Fibroblast of pulmonary artery (primary cell): ENCODE results near the gene CDK19.

ENCODE experiments used
- DNase-seq: peaks from one replicate; pipeline ENCODE4 v3.0.0-alpha.2; 2010; ENCODE audit warnings: low read depth
- H3K4me3 ChIP-seq: replicated peaks from 2 replicates; pipeline ENCODE4 v1.5.1; 2011; ENCODE audit warnings: low read depth, mild to moderate bottlenecking, control low read depth, low read length, moderate library complexity
- CTCF ChIP-seq: IDR thresholded peaks from 2 replicates; pipeline ENCODE4 v1.5.1; 2011; ENCODE audit warnings: mild to moderate bottlenecking, control low read depth, low read length, inconsistent platforms; ENCODE audit errors: missing control alignments

CDK19 gene

GRCh38 chr6:110635096-110635495 lies 180.2 kb downstream of the CDK19 start:
- no peak for DNase-seq
- no peak overlapping the region for H3K4me3 ChIP-seq
- no peak for TF ChIP-seq CTCF

DNA sequence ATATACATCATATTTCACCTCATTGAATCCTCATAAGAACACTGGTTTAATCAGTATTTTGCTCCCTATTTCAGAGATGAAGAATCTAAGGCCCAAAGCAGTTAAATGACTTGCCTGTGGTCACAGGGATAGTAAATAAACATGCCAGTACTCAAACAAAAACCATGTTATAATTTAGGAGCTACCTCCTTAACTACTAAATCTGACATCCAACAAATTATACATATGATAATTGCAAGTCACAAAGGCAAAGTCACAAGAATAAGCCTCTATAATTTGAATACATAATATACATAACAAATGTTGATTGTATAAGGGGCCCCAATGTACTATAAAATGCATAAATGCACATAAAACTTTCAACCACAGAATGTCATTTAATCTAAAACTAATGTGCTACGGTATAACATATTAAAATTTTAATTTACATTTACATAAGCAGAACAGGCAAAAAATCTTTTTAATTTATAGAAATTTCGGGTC lies 181.5 kb downstream of the CDK19 start:
- TF ChIP-seq CTCF, result no peak
- DNase-seq, result no peak
- no peak overlapping the region for H3K4me3 ChIP-seq

- no peak for TF ChIP-seq CTCF
- no peak for DNase-seq
- H3K4me3 ChIP-seq, result no peak overlapping the region
Observed at GRCh38 chr6:110629153-110629552, 186.1 kb downstream of the CDK19 start.

DNA sequence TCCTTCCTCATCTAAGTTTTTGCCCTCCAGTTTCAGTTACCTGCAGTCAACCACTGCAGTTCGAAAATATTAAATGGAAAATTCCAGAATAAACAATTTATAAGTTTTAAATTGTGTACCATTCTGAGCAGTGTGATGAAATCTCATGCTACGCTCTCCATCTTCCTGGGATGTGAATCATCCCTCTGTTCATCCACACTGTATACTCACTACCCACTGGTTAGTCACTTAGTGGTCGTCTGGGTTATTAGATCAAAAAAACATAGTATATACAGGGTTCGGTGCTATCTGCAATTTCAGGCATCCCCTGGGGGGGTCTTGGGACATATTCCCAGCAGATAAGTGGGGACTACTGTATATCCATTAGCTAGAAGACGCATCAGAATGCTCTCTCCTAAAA lies 186.9 kb downstream of the CDK19 start:
- TF ChIP-seq CTCF, result no peak
- peak; percentile 57 for DNase-seq
- no peak overlapping the region for H3K4me3 ChIP-seq

DNA sequence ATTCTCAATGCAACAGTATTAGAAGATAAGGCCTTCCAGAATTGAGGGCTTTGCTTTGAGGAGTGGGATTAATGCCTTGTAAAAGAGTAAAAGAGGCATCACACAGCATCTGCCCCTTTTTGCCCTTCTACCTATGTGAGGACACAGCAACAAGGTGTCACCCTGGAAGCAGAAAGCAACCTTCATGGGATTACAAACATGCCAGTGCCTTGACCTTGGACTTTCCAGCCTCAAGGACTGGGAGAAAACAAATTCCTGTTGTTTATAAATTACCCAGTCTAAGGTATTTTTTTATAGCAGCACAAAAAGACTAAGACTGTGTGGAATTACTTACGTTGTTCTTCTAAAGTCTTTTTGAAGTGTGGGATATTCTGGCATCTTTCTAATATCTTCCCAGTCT lies 188.8 kb downstream of the CDK19 start:
- no peak for TF ChIP-seq CTCF
- DNase-seq, result no peak
- H3K4me3 ChIP-seq, result no peak overlapping the region

DNA sequence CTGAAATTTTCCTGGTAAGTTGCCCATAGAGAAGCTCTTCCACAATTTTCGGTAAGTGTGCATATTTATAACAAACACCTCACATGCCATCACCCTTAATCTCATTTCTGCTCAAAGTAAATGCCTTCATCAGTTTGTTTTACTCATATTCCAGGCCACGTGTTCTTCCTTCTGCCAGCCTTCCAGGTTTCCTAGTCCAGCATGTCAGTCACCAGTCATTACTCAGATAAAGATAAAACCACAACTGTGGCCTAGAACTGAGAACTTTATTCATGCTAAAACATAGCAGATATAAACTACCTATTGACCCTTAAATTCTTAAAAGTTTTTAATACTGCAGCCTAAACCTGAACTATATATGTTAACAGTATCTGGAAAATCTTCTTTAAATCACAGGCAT lies 189.4 kb downstream of the CDK19 start:
- TF ChIP-seq CTCF, result no peak
- no peak overlapping the region for H3K4me3 ChIP-seq
- DNase-seq, result peak; percentile 19

DNA sequence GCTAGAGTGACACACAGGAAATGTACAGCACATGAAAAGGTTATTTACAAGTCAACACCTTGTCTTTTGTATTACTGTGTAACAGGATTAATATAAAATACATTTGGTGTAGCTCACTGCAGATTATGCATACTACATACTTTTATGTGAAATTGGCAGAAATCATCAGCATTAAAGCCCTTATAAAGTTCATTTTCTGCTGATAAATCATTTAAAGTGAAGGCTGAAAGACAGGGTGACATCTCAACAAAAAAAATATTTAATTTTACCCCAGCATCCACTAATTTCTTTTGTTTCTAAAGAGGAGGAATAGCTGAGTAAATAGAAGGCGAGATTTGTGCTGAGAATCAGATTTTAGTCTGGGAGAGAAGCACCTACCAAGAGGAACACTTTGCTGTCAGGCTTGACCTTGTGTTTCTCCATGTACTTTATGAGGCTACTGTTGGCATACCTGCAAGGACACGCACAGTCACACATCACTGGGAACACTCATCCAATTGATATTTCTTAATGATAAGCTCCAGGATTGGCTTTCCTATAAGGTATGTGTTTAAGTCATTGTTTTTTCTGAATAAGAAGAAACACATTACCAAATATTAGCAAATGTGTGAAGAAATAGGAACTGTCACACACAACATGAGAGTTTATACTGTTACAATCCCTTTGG lies 192.2 kb downstream of the CDK19 start:
- DNase-seq, result no peak
- H3K4me3 ChIP-seq, result no peak overlapping the region
- no peak for TF ChIP-seq CTCF
